Measurements from ENCODE around the gene DCT. TPM values are rescaled to one million over a fixed set of nuclear protein-coding genes. Genes with fewer than 3 reads are reported as not detected.

Gene DCT
- total RNA-seq, 6 experiments from 2014 or later = 0.10 to 0.35 (median 0.11) TPM; not detected in 2

GRCh38 chr13:94414708-94415107, 64.8 kb downstream of the DCT start:
- 45% methylated on average over 4 of the region's 4 CpGs for WGBS (ENCODE audit: insufficient coverage, low coverage, low lambda C conversion rate, missing lambda C conversion rate)
- no peak for DNase-seq
- H3K9me3 ChIP-seq = no peaks in the 10 kb centered on the region
- no peaks in the 10 kb centered on the region for H3K36me3 ChIP-seq
- no peaks in the 10 kb centered on the region for H3K4me1 ChIP-seq
- no peaks in the 10 kb centered on the region for H3K27me3 ChIP-seq
- intact Hi-C loops (cut with DNase I) = no loop called here
- no peak overlapping the region for H3K4me3 ChIP-seq
- TF ChIP-seq, protein P1, sequence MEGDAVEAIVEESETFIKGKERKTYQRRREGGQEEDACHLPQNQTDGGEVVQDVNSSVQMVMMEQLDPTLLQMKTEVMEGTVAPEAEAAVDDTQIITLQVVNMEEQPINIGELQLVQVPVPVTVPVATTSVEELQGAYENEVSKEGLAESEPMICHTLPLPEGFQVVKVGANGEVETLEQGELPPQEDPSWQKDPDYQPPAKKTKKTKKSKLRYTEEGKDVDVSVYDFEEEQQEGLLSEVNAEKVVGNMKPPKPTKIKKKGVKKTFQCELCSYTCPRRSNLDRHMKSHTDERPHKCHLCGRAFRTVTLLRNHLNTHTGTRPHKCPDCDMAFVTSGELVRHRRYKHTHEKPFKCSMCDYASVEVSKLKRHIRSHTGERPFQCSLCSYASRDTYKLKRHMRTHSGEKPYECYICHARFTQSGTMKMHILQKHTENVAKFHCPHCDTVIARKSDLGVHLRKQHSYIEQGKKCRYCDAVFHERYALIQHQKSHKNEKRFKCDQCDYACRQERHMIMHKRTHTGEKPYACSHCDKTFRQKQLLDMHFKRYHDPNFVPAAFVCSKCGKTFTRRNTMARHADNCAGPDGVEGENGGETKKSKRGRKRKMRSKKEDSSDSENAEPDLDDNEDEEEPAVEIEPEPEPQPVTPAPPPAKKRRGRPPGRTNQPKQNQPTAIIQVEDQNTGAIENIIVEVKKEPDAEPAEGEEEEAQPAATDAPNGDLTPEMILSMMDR (IDR thresholded peaks at IDR 0.05) = no peak
- TF ChIP-seq POLR2A (IDR thresholded peaks at IDR 0.05) = no peak
- no peak overlapping the region for H3K27ac ChIP-seq
- ATAC-seq = no peak

GRCh38 chr13:94414141-94414540, 65.3 kb downstream of the DCT start:
- no peak overlapping the region for H3K27ac ChIP-seq
- WGBS (ENCODE audit: insufficient coverage, low coverage, low lambda C conversion rate, missing lambda C conversion rate) = 100% methylated on average over 1 of the region's 1 CpG
- H3K4me1 ChIP-seq = no peaks in the 10 kb centered on the region
- intact Hi-C loops (cut with DNase I) = no loop called here
- TF ChIP-seq, protein P1 (IDR thresholded peaks at IDR 0.05) = no peak
- no peak for TF ChIP-seq POLR2A (IDR thresholded peaks at IDR 0.05)
- DNase-seq (no peak), ATAC-seq (no peak)
- H3K36me3 ChIP-seq = no peaks in the 10 kb centered on the region
- no peaks in the 10 kb centered on the region for H3K9me3 ChIP-seq
- no peak overlapping the region for H3K4me3 ChIP-seq
- H3K27me3 ChIP-seq = no peaks in the 10 kb centered on the region

DNA sequence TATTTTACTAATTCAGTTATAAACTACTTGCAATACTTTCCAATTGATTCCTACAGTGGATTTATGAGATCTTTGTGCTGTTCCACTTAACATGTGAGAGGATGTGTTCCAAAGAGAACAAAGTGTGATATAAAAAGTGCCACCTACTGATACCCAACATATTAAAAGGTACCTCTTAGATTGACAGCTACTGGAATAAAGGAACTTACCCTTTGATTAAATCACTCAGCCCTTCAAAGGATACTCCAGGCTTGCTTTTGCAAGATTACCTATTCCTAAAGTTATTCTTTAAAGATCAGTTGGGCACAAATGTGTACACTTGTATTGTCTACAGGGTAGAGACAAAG, 65.9 kb downstream of the DCT start:
- Histone ChIP-seq H3K36me3 (no peaks in the 10 kb centered on the region), H3K27ac (no peak overlapping the region), H3K9me3 (no peaks in the 10 kb centered on the region), H3K4me1 (no peaks in the 10 kb centered on the region), H3K27me3 (no peaks in the 10 kb centered on the region), H3K4me3 (no peak overlapping the region)
- ATAC-seq (no peak), DNase-seq (no peak)
- intact Hi-C loops (cut with DNase I) = no loop called here
- TF ChIP-seq, protein P1 (IDR thresholded peaks at IDR 0.05) = no peak
- no peak for TF ChIP-seq POLR2A (IDR thresholded peaks at IDR 0.05)

GRCh38 chr13:94412870-94413597, 66.4 kb downstream of the DCT start:
- no peaks in the 10 kb centered on the region for H3K27me3 ChIP-seq
- H3K36me3 ChIP-seq = no peaks in the 10 kb centered on the region
- no peak overlapping the region for H3K4me3 ChIP-seq
- no peaks in the 10 kb centered on the region for H3K9me3 ChIP-seq
- DNase-seq (no peak), ATAC-seq (no peak)
- intact Hi-C loops (cut with DNase I) = no loop called here
- H3K4me1 ChIP-seq = no peaks in the 10 kb centered on the region
- 68% methylated on average over 3 of the region's 3 CpGs for WGBS (ENCODE audit: insufficient coverage, low coverage, low lambda C conversion rate, missing lambda C conversion rate)
- no peak overlapping the region for H3K27ac ChIP-seq
- TF ChIP-seq, protein P1 (IDR thresholded peaks at IDR 0.05) = no peak
- no peak for TF ChIP-seq POLR2A (IDR thresholded peaks at IDR 0.05)

- ATAC-seq (no peak), DNase-seq (no peak)
- Histone ChIP-seq H3K27ac (no peak overlapping the region), H3K27me3 (no peaks in the 10 kb centered on the region), H3K4me1 (no peaks in the 10 kb centered on the region), H3K9me3 (no peaks in the 10 kb centered on the region), H3K4me3 (no peak overlapping the region), H3K36me3 (no peaks in the 10 kb centered on the region)
- 82% methylated on average over 3 of the region's 3 CpGs for WGBS (ENCODE audit: insufficient coverage, low coverage, low lambda C conversion rate, missing lambda C conversion rate)
- TF ChIP-seq, protein P1 (IDR thresholded peaks at IDR 0.05) = no peak
- TF ChIP-seq POLR2A (IDR thresholded peaks at IDR 0.05) = no peak
- intact Hi-C loops (cut with DNase I) = no loop called here
These were observed 67.7 kb downstream of the DCT start for GRCh38 chr13:94411747-94412146.
